GM23338 (cell line): Measurements from ENCODE around the gene TFEB. TPM values are rescaled to one million over a fixed set of nuclear protein-coding genes. Genes with fewer than 3 reads are reported as not detected.

ENCODE experiments used
- ATAC-seq: fragments of 200-7000 bp; cut with Tn5 transposase; 3 replicates; pipeline ENCODE4 v1.9.1; 2020
- DNase-seq: peaks from one replicate; pipeline ENCODE4 v3.0.0-alpha.2; 2015; ENCODE audit warnings: low spot score
- H2AFZ ChIP-seq: fragments of 200-600 bp; sonication (generic); 2 replicates; pipeline ENCODE4 v1.8.0; 2016; ENCODE audit warnings: antibody characterized with exemption, mild to moderate bottlenecking, moderate library complexity
- H3F3A ChIP-seq: fragments of 200-600 bp; sonication (generic); replicated peaks from 2 replicates; pipeline ENCODE4 v1.8.0; 2017; ENCODE audit warnings: antibody characterized with exemption, mixed run types, low read depth
- H3K27ac ChIP-seq: fragments of 200-600 bp; sonication (generic); 2 replicates; pipeline ENCODE4 v1.6.1; 2016; ENCODE audit warnings: low read depth
- H3K27me3 ChIP-seq: fragments of 200-600 bp; sonication (generic); 2 replicates; pipeline ENCODE4 v1.8.0; 2016; ENCODE audit warnings: mild to moderate bottlenecking, mixed run types, moderate library complexity; ENCODE audit not compliant: insufficient read depth
- H3K36me3 ChIP-seq: fragments of 200-600 bp; sonication (generic); 2 replicates; pipeline ENCODE4 v1.8.0; 2016; ENCODE audit warnings: mild to moderate bottlenecking; ENCODE audit not compliant: insufficient read depth
- H3K4me1 ChIP-seq: fragments of 200-600 bp; sonication (generic); 2 replicates; pipeline ENCODE4 v1.8.0; 2016; ENCODE audit warnings: mild to moderate bottlenecking, moderate library complexity; ENCODE audit not compliant: insufficient read depth
- H3K4me2 ChIP-seq: fragments of 200-600 bp; sonication (generic); 2 replicates; pipeline ENCODE4 v1.7.1; 2017; ENCODE audit warnings: mixed run types
- H3K4me3 ChIP-seq: fragments of 200-600 bp; sonication (generic); 2 replicates; pipeline ENCODE4 v1.6.1; 2016; ENCODE audit warnings: mixed run types
- H3K79me2 ChIP-seq: fragments of 200-600 bp; sonication (generic); replicated peaks from 2 replicates; pipeline ENCODE4 v1.8.0; 2017; ENCODE audit warnings: mild to moderate bottlenecking; ENCODE audit not compliant: insufficient read depth
- H3K9me2 ChIP-seq: fragments of 200-600 bp; sonication (generic); 2 replicates; pipeline ENCODE4 v1.8.0; 2017; ENCODE audit not compliant: insufficient read depth
- H4K20me1 ChIP-seq: fragments of 200-600 bp; sonication (generic); replicated peaks from 2 replicates; pipeline ENCODE4 v1.8.0; 2017; ENCODE audit warnings: mild to moderate bottlenecking; ENCODE audit not compliant: insufficient read depth
- H3K27ac Mint-ChIP-seq: 2 replicates; pipeline ENCODE4 v1.8.0; 2020; ENCODE audit warnings: inconsistent platforms, mild to moderate bottlenecking, moderate library complexity, mixed read lengths
- H3K27me3 Mint-ChIP-seq: 3 replicates; pipeline ENCODE4 v1.8.0; 2022; ENCODE audit warnings: low read depth, mild to moderate bottlenecking, moderate library complexity, mixed read lengths, inconsistent platforms; ENCODE audit not compliant: insufficient read depth, poor library complexity
- H3K36me3 Mint-ChIP-seq: 3 replicates; pipeline ENCODE4 v1.8.0; 2021; ENCODE audit warnings: low read depth, mild to moderate bottlenecking, inconsistent platforms, moderate library complexity, mixed read lengths
- H3K4me1 Mint-ChIP-seq: 3 replicates; pipeline ENCODE4 v1.8.0; 2020; ENCODE audit warnings: mild to moderate bottlenecking, inconsistent platforms, mixed read lengths
- H3K4me3 Mint-ChIP-seq: 3 replicates; pipeline ENCODE4 v1.8.0; 2021; ENCODE audit warnings: moderate library complexity, mild to moderate bottlenecking, inconsistent platforms, mixed read lengths
- H3K9me3 Mint-ChIP-seq: 3 replicates; pipeline ENCODE4 v1.8.0; 2020; ENCODE audit warnings: moderate library complexity, mild to moderate bottlenecking, inconsistent platforms, mixed read lengths
- CREB1 ChIP-seq: fragments of 250-450 bp; sonication (Bioruptor Pico); IDR thresholded peaks from 2 replicates; pipeline ENCODE4 v1.5.0; 2020; ENCODE audit warnings: low read depth, mild to moderate bottlenecking, moderate library complexity
- CTCF ChIP-seq, 2 experiments: fragments of 200-600 bp in 1 of 2; sonication (generic) in 1 of 2; conservative IDR thresholded peaks; 2 replicates each; pipeline versions ENCODE4 v1.5.1 to v1.6.1; 2016 to 2017; ENCODE audit warnings: antibody characterized with exemption in 2 of 2, low read depth in 2 of 2, mild to moderate bottlenecking in 2 of 2, moderate library complexity in 1 of 2
- ETS1 ChIP-seq: IDR thresholded peaks from 2 replicates; pipeline ENCODE4 v1.6.1; 2016; ENCODE audit warnings: antibody characterized with exemption
- EZH2 ChIP-seq: fragments of 200-600 bp; sonication (generic); IDR thresholded peaks from one replicate; pipeline ENCODE4 v1.8.0; 2017; ENCODE audit warnings: antibody characterized with exemption, mild to moderate bottlenecking, low read depth; ENCODE audit not compliant: unreplicated experiment
- EZH2phosphoT487 ChIP-seq: fragments of 200-600 bp; sonication (generic); IDR thresholded peaks from one replicate; pipeline ENCODE4 v1.8.1; 2018; ENCODE audit warnings: antibody characterized with exemption; ENCODE audit not compliant: unreplicated experiment
- JUNB ChIP-seq: IDR thresholded peaks from one replicate; pipeline ENCODE4 v1.6.1; 2016; ENCODE audit warnings: antibody characterized with exemption; ENCODE audit not compliant: unreplicated experiment
- NANOG ChIP-seq: IDR thresholded peaks from 2 replicates; pipeline ENCODE4 v1.6.1; 2016; ENCODE audit warnings: antibody characterized with exemption, borderline replicate concordance
- POLR2AphosphoS5 ChIP-seq: IDR thresholded peaks from 2 replicates; pipeline ENCODE4 v1.6.1; 2016; ENCODE audit warnings: antibody characterized with exemption, low read depth
- REST ChIP-seq: IDR thresholded peaks from one replicate; pipeline ENCODE4 v1.6.1; 2018; ENCODE audit warnings: antibody characterized with exemption; ENCODE audit not compliant: unreplicated experiment
- STAT1 ChIP-seq: IDR thresholded peaks from one replicate; pipeline ENCODE4 v1.6.1; 2016; ENCODE audit warnings: antibody characterized with exemption; ENCODE audit not compliant: unreplicated experiment
- ZNF114 ChIP-seq: fragments of 250-450 bp; sonication (Bioruptor Pico); IDR thresholded peaks from 2 replicates; pipeline ENCODE4 v1.5.0; 2020; ENCODE audit warnings: mild to moderate bottlenecking, moderate library complexity
- ZNF331 ChIP-seq: fragments of 250-450 bp; sonication (Bioruptor Pico); IDR thresholded peaks from 2 replicates; pipeline ENCODE4 v1.5.0; 2020; ENCODE audit warnings: low read depth, mild to moderate bottlenecking, moderate library complexity
- ZNF462 ChIP-seq: fragments of 250-450 bp; sonication (Bioruptor Pico); IDR thresholded peaks from 2 replicates; pipeline ENCODE4 v1.5.0; 2020; ENCODE audit warnings: mild to moderate bottlenecking, moderate library complexity
- polyA plus RNA-seq: library from polyadenylated mRNA; unstranded; fragments of >200 nt; fragmentation: Nextera tagmentation; extraction: Ambion mirVana; gene quantifications from 2 replicates; pipeline ENCODE4 v1.2.1, GENCODE V29; 2016
- total RNA-seq: library from RNA; depleted of rRNA; stranded (reverse); fragments of >200 nt; shearing (Covaris generic); gene quantifications from 2 replicates; pipeline ENCODE4 v1.2.3, GENCODE V29; 2014

TFEB gene
- total and polyA plus RNA-seq, 2 experiments from 2014 or later, result 1.3 to 4.3 TPM

GRCh38 chr6:41744236-41744787, 8.9 kb upstream of the TFEB start:
- H3K4me3 Mint-ChIP-seq, result no peak overlapping the region

More at GRCh38 chr6:41744236-41744787, 8.9 kb upstream of the TFEB start:
- Histone ChIP-seq H3K9me2 (no peaks in the 10 kb centered on the region), H3K36me3 (no peaks in the 10 kb centered on the region), H3F3A (no peaks in the 10 kb centered on the region), H3K27ac (no peak overlapping the region), H2AFZ (no peak overlapping the region), H3K27me3 (no peaks in the 10 kb centered on the region), H4K20me1 (no peaks in the 10 kb centered on the region), H3K79me2 (no peaks in the 10 kb centered on the region), H3K4me1 (no peaks in the 10 kb centered on the region; the same call in 1 of the 2 replicates), H3K4me3 (no peak overlapping the region), H3K4me2 (no peak overlapping the region)
- Mint-ChIP-seq H3K27ac (no peak overlapping the region), H3K4me1 (peaks cover 4% of the 10 kb centered on the region; the same call in 2 of the 3 replicates), H3K27me3 (peaks cover 2% of the 10 kb centered on the region), H3K36me3 (no peaks in the 10 kb centered on the region), H3K9me3 (no peaks in the 10 kb centered on the region)
- DNase-seq (no peak), ATAC-seq (no peak)
- TF ChIP-seq ETS1 (no peak), EZH2 (no peak), EZH2phosphoT487 (no peak), CTCF (conservative IDR thresholded peaks at IDR 0.05; ENCODE audit: low read depth in 2 of 2) (no peak), NANOG (no peak), POLR2AphosphoS5 (no peak), JUNB (no peak), ZNF462 (CRISPR knock-in tag) (no peak), STAT1 (no peak), REST (no peak), ZNF331 (CRISPR knock-in tag) (no peak), CREB1 (no peak), ZNF114 (no peak)
